ENCODE measurements around the gene SLC16A2.

DNA sequence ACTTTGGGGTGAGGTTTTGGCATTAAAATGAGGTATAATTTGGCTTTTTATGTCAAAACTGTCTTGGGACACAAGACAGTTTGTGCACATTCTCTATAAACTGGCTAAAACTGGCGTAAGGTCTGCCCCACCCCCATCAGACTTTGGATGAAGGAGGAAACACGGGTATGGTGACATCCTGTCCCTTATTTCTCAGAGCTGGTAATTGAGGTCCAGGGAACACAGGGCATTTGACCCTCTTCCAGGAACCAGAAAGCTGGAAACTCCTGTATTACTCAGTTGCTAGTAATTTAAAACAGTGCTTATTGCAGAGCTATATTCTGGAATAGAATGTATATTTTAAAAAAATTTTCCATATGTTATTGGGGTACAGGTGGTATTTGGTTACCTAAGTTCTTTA, 78.8 kb downstream of the SLC16A2 start:
- TF ChIP-seq, protein P1, sequence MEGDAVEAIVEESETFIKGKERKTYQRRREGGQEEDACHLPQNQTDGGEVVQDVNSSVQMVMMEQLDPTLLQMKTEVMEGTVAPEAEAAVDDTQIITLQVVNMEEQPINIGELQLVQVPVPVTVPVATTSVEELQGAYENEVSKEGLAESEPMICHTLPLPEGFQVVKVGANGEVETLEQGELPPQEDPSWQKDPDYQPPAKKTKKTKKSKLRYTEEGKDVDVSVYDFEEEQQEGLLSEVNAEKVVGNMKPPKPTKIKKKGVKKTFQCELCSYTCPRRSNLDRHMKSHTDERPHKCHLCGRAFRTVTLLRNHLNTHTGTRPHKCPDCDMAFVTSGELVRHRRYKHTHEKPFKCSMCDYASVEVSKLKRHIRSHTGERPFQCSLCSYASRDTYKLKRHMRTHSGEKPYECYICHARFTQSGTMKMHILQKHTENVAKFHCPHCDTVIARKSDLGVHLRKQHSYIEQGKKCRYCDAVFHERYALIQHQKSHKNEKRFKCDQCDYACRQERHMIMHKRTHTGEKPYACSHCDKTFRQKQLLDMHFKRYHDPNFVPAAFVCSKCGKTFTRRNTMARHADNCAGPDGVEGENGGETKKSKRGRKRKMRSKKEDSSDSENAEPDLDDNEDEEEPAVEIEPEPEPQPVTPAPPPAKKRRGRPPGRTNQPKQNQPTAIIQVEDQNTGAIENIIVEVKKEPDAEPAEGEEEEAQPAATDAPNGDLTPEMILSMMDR (tag by site-specific recombination; IDR thresholded peaks at IDR 0.05): no peak
- no peak for TF ChIP-seq ZNF184 (tag by site-specific recombination; IDR thresholded peaks at IDR 0.05)
- no peak for TF ChIP-seq SALL2 (tag by site-specific recombination; IDR thresholded peaks at IDR 0.05; ENCODE audit: borderline replicate concordance)
- no peak for TF ChIP-seq ZNF398 (tag by site-specific recombination; IDR thresholded peaks at IDR 0.05)
- TF ChIP-seq HOXC10 (CRISPR knock-in tag; IDR thresholded peaks at IDR 0.05): no peak
- TF ChIP-seq ZNF169 (tag by site-specific recombination; IDR thresholded peaks at IDR 0.05): no peak
- TF ChIP-seq YY1 (tag by site-specific recombination; IDR thresholded peaks at IDR 0.05): no peak
- no peak for TF ChIP-seq ZNF311 (tag by site-specific recombination; IDR thresholded peaks at IDR 0.05; ENCODE audit: borderline replicate concordance)
- TF ChIP-seq SP2 (tag by site-specific recombination; IDR thresholded peaks at IDR 0.05): no peak
- no peak for TF ChIP-seq ZNF530 (tag by site-specific recombination; IDR thresholded peaks at IDR 0.05; ENCODE audit: low read depth)
- TF ChIP-seq, protein P2, sequence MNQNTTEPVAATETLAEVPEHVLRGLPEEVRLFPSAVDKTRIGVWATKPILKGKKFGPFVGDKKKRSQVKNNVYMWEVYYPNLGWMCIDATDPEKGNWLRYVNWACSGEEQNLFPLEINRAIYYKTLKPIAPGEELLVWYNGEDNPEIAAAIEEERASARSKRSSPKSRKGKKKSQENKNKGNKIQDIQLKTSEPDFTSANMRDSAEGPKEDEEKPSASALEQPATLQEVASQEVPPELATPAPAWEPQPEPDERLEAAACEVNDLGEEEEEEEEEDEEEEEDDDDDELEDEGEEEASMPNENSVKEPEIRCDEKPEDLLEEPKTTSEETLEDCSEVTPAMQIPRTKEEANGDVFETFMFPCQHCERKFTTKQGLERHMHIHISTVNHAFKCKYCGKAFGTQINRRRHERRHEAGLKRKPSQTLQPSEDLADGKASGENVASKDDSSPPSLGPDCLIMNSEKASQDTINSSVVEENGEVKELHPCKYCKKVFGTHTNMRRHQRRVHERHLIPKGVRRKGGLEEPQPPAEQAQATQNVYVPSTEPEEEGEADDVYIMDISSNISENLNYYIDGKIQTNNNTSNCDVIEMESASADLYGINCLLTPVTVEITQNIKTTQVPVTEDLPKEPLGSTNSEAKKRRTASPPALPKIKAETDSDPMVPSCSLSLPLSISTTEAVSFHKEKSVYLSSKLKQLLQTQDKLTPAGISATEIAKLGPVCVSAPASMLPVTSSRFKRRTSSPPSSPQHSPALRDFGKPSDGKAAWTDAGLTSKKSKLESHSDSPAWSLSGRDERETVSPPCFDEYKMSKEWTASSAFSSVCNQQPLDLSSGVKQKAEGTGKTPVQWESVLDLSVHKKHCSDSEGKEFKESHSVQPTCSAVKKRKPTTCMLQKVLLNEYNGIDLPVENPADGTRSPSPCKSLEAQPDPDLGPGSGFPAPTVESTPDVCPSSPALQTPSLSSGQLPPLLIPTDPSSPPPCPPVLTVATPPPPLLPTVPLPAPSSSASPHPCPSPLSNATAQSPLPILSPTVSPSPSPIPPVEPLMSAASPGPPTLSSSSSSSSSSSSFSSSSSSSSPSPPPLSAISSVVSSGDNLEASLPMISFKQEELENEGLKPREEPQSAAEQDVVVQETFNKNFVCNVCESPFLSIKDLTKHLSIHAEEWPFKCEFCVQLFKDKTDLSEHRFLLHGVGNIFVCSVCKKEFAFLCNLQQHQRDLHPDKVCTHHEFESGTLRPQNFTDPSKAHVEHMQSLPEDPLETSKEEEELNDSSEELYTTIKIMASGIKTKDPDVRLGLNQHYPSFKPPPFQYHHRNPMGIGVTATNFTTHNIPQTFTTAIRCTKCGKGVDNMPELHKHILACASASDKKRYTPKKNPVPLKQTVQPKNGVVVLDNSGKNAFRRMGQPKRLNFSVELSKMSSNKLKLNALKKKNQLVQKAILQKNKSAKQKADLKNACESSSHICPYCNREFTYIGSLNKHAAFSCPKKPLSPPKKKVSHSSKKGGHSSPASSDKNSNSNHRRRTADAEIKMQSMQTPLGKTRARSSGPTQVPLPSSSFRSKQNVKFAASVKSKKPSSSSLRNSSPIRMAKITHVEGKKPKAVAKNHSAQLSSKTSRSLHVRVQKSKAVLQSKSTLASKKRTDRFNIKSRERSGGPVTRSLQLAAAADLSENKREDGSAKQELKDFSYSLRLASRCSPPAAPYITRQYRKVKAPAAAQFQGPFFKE (tag by site-specific recombination; IDR thresholded peaks at IDR 0.05; ENCODE audit: borderline replicate concordance): no peak
- TF ChIP-seq ZNF501 (tag by site-specific recombination; IDR thresholded peaks at IDR 0.05): no peak

All from HEK293 (cell line).